Activated CD8-positive, alpha-beta T cell treated with anti-CD3 and anti-CD28 coated beads, Interleukin-2, amount 10 ng/mL, durations not matched to agents 7 days and 5 days (primary cell): Measurements from ENCODE around the gene SPPL3. TPM values are rescaled to one million over a fixed set of nuclear protein-coding genes. Genes with fewer than 3 reads are reported as not detected.

Source experiments
- ATAC-seq: fragments of 150-1000 bp; cut with Tn5 transposase; one replicate; pipeline ENCODE4 v1.10.0; 2021; ENCODE audit warnings: moderate library complexity
- CTCF ChIA-PET: fragments of 350-600 bp; sonication (Branson Sonifier 250); formaldehyde crosslinking; loops from one replicate; lab custom pipeline; 2021; ENCODE audit warnings: antibody characterized with exemption; lab: Charles Lee
- POLR2A ChIA-PET: fragments of 350-600 bp; sonication (Branson Sonifier 250); formaldehyde crosslinking; loops from one replicate; lab custom pipeline; 2021; ENCODE audit warnings: antibody characterized with exemption; lab: Charles Lee
- DNase-seq: peaks from one replicate; pipeline ENCODE4 v3.0.0-alpha.2; 2020
- H3K27ac Mint-ChIP-seq: one replicate; pipeline ENCODE4 v1.8.0; 2021; ENCODE audit warnings: mild to moderate bottlenecking, mixed read lengths
- H3K27me3 Mint-ChIP-seq: one replicate; pipeline ENCODE4 v1.8.0; 2021; ENCODE audit warnings: low read depth, mixed read lengths
- H3K36me3 Mint-ChIP-seq: one replicate; pipeline ENCODE4 v1.8.0; 2021; ENCODE audit warnings: low read depth, mixed read lengths
- H3K4me1 Mint-ChIP-seq: one replicate; pipeline ENCODE4 v1.8.0; 2021; ENCODE audit warnings: low read depth, mixed read lengths
- H3K4me3 Mint-ChIP-seq: one replicate; pipeline ENCODE4 v1.8.0; 2021; ENCODE audit warnings: mild to moderate bottlenecking, mixed read lengths
- H3K9me3 Mint-ChIP-seq: one replicate; pipeline ENCODE4 v1.8.0; 2022; ENCODE audit warnings: mixed read lengths; ENCODE audit not compliant: insufficient read depth
- total RNA-seq, 2 experiments: library from RNA; stranded (reverse); gene quantifications; one replicate each; pipeline ENCODE4 v1.2.3, GENCODE V29; 2021

Gene SPPL3
- total RNA-seq, 2 experiments from 2014 or later = 23.3 to 27.8 TPM

DNA sequence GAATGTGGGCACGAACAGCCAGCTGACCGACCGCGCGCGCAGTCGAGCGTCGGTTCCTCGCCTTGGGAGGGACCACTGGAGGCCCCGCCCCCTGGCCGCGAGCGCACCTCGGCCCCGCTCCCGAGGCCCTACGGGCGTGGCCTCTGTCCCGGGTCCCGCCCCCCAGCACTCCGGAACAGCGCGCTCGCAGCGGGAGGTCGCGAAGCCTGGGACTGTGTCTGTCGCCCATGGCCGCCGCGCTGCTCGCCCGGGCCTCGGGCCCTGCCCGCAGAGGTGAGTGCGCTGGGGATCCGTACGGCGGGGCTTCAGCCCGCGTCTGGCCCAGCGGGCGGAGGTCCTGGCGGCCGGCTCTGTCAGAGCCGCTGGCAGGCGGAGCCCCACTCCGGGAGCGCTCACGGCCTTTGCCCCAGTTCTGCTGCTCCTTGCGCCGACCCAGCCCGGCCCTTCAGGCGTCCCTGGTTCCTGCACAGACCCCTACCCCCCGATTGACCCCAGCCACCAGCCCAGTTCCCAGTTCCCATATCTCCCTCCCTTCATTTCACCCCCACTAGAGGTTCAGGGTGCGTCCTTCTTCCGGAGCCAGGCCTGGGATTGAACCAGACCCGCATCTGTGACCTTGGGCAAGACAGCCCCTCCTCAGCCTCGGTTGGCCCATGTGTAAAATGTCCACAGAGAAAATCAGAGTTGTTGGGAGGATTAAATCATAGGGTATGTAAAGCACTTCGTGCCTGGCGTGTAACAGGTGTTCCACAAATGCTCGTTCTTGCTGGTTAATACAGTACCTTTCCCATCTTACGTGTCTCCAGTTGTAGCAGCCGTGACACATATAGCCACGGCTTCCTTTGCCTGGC lies 178.3 kb downstream of the SPPL3 start, which contains the start of gene ACADS:
Gene ACADS (plus strand): TSS at position 168 of the 851 bp plus-strand sequence. CDS start 60 bp downstream, at position 228.
- DNase-seq (peak; percentile 93), ATAC-seq (peak; percentile 100)
- POLR2A ChIA-PET = interaction anchor here (1.1 kb wide), 1 partner anchor 16 kb away, joined by 3 read pairs; the partner anchor contains the start of gene UNC119B
- H3K4me3 Mint-ChIP-seq = peak within 1 kb of the TSS; percentile 92
- H3K27me3 Mint-ChIP-seq = no peaks in the 10 kb centered on the region
- H3K9me3 Mint-ChIP-seq = no peaks in the 10 kb centered on the region
- H3K36me3 Mint-ChIP-seq = peaks cover 39% of the 10 kb centered on the region
- peak within 1 kb of the TSS; percentile 83 for H3K27ac Mint-ChIP-seq
- CTCF ChIA-PET = interaction anchor here (0.5 to 1.5 kb wide), 4 partner anchors 11 to 96 kb away, joined by 3 to 7 read pairs (median 4); no protein-coding TSS in a partner anchor
- peaks cover 18% of the 10 kb centered on the region for H3K4me1 Mint-ChIP-seq

GRCh38 chr12:120725151-120725658 lies 179.0 kb downstream of the SPPL3 start:
- POLR2A ChIA-PET = interaction anchor here (1.1 kb wide), 1 partner anchor 15 kb away, joined by 3 read pairs; the partner anchor contains the start of gene UNC119B

GRCh38 chr12:120724720-120725119 lies 179.4 kb downstream of the SPPL3 start:
- no peak for ATAC-seq
- CTCF ChIA-PET = interaction anchor here (1.0 to 1.5 kb wide), 3 partner anchors 10 to 78 kb away, joined by 4 to 7 read pairs (median 5); no protein-coding TSS in a partner anchor
- Mint-ChIP-seq H3K4me3 (peak overlapping the region; percentile 92), H3K27ac (no peak overlapping the region), H3K4me1 (peaks cover 23% of the 10 kb centered on the region), H3K27me3 (no peaks in the 10 kb centered on the region), H3K36me3 (peaks cover 38% of the 10 kb centered on the region), H3K9me3 (no peaks in the 10 kb centered on the region)
- POLR2A ChIA-PET = interaction anchor here (1.1 kb wide), 1 partner anchor 14 kb away, joined by 3 read pairs; the partner anchor contains the start of gene UNC119B
- no peak for DNase-seq

More at GRCh38 chr12:120725151-120725658, 179.0 kb downstream of the SPPL3 start:
- peak overlapping the region; percentile 83 for H3K27ac Mint-ChIP-seq
- CTCF ChIA-PET = interaction anchor here (1.0 to 1.5 kb wide), 3 partner anchors 11 to 78 kb away, joined by 4 to 7 read pairs (median 5); no protein-coding TSS in a partner anchor
- ATAC-seq = no peak
- peaks cover 37% of the 10 kb centered on the region for H3K36me3 Mint-ChIP-seq
- no peaks in the 10 kb centered on the region for H3K9me3 Mint-ChIP-seq
- H3K4me3 Mint-ChIP-seq = peak overlapping the region; percentile 92
- peaks cover 20% of the 10 kb centered on the region for H3K4me1 Mint-ChIP-seq
- no peak for DNase-seq
- H3K27me3 Mint-ChIP-seq = no peaks in the 10 kb centered on the region

GRCh38 chr12:120722784-120723183 lies 181.4 kb downstream of the SPPL3 start:
- H3K36me3 Mint-ChIP-seq = peaks cover 46% of the 10 kb centered on the region
- H3K4me3 Mint-ChIP-seq = no peak overlapping the region
- ChIA-PET POLR2A (interaction anchor here (0.8 kb wide), 1 partner anchor 33 kb away, joined by 4 read pairs; no protein-coding TSS in a partner anchor), CTCF (interaction anchor here (1.1 kb wide), 1 partner anchor 74 kb away, joined by 5 read pairs; no protein-coding TSS in a partner anchor)
- ATAC-seq = no peak
- peaks cover 39% of the 10 kb centered on the region for H3K4me1 Mint-ChIP-seq
- no peak for DNase-seq
- no peaks in the 10 kb centered on the region for H3K27me3 Mint-ChIP-seq
- H3K9me3 Mint-ChIP-seq = no peaks in the 10 kb centered on the region
- no peak overlapping the region for H3K27ac Mint-ChIP-seq

GRCh38 chr12:120721866-120722265 lies 182.3 kb downstream of the SPPL3 start:
- Mint-ChIP-seq H3K4me1 (peaks cover 39% of the 10 kb centered on the region), H3K9me3 (no peaks in the 10 kb centered on the region), H3K4me3 (no peak overlapping the region), H3K27me3 (no peaks in the 10 kb centered on the region), H3K36me3 (peaks cover 49% of the 10 kb centered on the region), H3K27ac (no peak overlapping the region)
- ATAC-seq = no peak
- ChIA-PET POLR2A (interaction anchor here (0.6 to 0.8 kb wide), 2 partner anchors 32 to 428 kb away, joined by 3 to 4 read pairs; no protein-coding TSS in a partner anchor), CTCF (interaction anchor here (1.1 kb wide), 1 partner anchor 73 kb away, joined by 5 read pairs; no protein-coding TSS in a partner anchor)
- DNase-seq = no peak

GRCh38 chr12:120720987-120721801 lies 183.0 kb downstream of the SPPL3 start:
- ChIA-PET CTCF (interaction anchor here (1.4 to 1.9 kb wide), 4 partner anchors 9 to 138 kb away, joined by 3 to 8 read pairs (median 5); no protein-coding TSS in a partner anchor), POLR2A (no interaction called here)
- Mint-ChIP-seq H3K4me1 (peaks cover 35% of the 10 kb centered on the region), H3K9me3 (no peaks in the 10 kb centered on the region), H3K4me3 (no peak overlapping the region), H3K27ac (no peak overlapping the region), H3K27me3 (no peaks in the 10 kb centered on the region), H3K36me3 (peaks cover 56% of the 10 kb centered on the region)
- ATAC-seq = no peak
- DNase-seq = no peak

DNA sequence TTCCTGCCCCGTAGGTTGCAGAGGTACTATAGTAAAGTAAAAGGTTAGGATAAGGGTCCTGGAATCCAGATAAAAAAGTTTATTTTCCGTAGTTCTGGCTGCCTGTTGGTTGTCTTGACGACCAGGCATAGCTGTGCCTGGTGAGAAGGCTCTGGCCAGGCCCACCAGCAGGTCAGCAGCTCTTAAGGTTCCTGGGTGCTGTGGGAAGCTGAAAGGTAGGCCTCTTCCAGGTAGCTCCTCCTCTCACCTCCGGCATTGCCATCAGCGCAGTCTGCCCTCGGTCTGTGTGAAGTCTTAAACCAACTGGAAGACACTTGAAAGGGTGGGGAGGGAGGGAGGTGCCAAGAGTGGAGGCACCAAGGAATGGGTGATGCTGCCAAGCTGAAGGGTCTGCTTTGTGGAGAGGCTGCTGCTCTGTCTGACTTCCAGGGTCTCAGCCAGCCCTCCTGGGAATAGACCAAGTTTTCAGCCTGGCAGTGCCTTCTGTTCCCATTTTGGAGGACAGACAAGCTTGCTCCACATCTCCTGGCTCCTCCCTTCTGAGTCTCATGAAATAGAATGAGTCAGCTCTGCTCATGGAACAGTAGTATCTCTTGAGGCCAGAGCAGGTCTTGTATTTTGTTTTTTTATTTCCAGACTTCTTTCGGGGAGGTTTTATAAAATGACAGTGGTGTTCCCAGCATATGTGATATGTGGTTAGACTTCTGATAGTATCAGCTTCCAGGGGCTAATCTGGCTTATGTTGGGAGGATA lies 183.7 kb downstream of the SPPL3 start:
- ChIA-PET CTCF (interaction anchor here (1.2 to 1.9 kb wide), 5 partner anchors 9 to 139 kb away, joined by 3 to 8 read pairs (median 4); partner anchors contain the start of gene POP5), POLR2A (interaction anchor here (0.8 kb wide), 1 partner anchor 10 kb away, joined by 4 read pairs; the partner anchor contains the start of gene UNC119B)
- H3K36me3 Mint-ChIP-seq = peaks cover 59% of the 10 kb centered on the region
- ATAC-seq = no peak
- peaks cover 30% of the 10 kb centered on the region for H3K4me1 Mint-ChIP-seq
- no peak overlapping the region for H3K4me3 Mint-ChIP-seq
- H3K27ac Mint-ChIP-seq = no peak overlapping the region
- no peak for DNase-seq
- no peaks in the 10 kb centered on the region for H3K9me3 Mint-ChIP-seq
- H3K27me3 Mint-ChIP-seq = no peaks in the 10 kb centered on the region

GRCh38 chr12:120719496-120720233 lies 184.5 kb downstream of the SPPL3 start:
- H3K27me3 Mint-ChIP-seq = no peaks in the 10 kb centered on the region
- peaks cover 22% of the 10 kb centered on the region for H3K4me1 Mint-ChIP-seq
- H3K9me3 Mint-ChIP-seq = no peaks in the 10 kb centered on the region
- ATAC-seq = no peak
- peak overlapping the region; percentile 77 for H3K27ac Mint-ChIP-seq
- no peak for DNase-seq
- H3K4me3 Mint-ChIP-seq = no peak overlapping the region
- ChIA-PET CTCF (interaction anchor here (1.2 to 1.9 kb wide), 5 partner anchors 10 to 138 kb away, joined by 3 to 8 read pairs (median 4); partner anchors contain the start of gene POP5), POLR2A (interaction anchor here (0.8 kb wide), 1 partner anchor 9 kb away, joined by 4 read pairs; the partner anchor contains the start of gene UNC119B)
- H3K36me3 Mint-ChIP-seq = peaks cover 61% of the 10 kb centered on the region

- CTCF ChIA-PET = interaction anchor here (1.9 kb wide), 1 partner anchor 72 kb away, joined by 8 read pairs; no protein-coding TSS in a partner anchor
- Mint-ChIP-seq H3K27ac (peak overlapping the region; percentile 77), H3K9me3 (no peaks in the 10 kb centered on the region), H3K4me1 (peaks cover 22% of the 10 kb centered on the region), H3K36me3 (peaks cover 61% of the 10 kb centered on the region), H3K4me3 (no peak overlapping the region), H3K27me3 (no peaks in the 10 kb centered on the region)
- DNase-seq = no peak
- no peak for ATAC-seq
- POLR2A ChIA-PET = no interaction called here
Observed at GRCh38 chr12:120719072-120719471, 185.1 kb downstream of the SPPL3 start.
